GM12873 (cell line): ENCODE measurements around the gene ADAM8.

ENCODE experiments used
- TF ChIP-seq, protein P1 (sequence below): IDR thresholded peaks from 2 replicates; pipeline ENCODE4 v1.5.1; 2012; ENCODE audit warnings: low read depth, mild to moderate bottlenecking, moderate library complexity, low read length, control low read depth; ENCODE audit not compliant: insufficient read depth; ENCODE audit errors: missing control alignments

ADAM8 gene

DNA sequence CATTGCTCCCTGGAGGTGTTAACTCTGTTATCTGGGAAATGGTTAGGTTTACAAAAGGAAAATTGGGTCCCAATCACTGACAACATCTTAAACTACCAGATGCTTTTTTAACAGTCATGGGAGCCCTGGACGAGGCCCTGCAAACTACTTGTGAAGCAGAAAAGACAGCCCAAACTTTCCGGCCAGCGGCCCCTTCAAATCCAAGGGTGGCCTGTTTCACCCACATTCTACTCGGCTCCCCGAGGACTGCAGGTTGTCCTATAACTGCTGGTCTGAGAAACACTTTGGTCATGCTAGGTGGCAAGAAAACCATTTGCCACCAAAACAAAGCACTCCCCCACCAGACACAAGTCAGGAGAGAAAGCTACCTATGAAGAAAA lies 29.4 kb upstream of the ADAM8 start:
- TF ChIP-seq, protein P1, sequence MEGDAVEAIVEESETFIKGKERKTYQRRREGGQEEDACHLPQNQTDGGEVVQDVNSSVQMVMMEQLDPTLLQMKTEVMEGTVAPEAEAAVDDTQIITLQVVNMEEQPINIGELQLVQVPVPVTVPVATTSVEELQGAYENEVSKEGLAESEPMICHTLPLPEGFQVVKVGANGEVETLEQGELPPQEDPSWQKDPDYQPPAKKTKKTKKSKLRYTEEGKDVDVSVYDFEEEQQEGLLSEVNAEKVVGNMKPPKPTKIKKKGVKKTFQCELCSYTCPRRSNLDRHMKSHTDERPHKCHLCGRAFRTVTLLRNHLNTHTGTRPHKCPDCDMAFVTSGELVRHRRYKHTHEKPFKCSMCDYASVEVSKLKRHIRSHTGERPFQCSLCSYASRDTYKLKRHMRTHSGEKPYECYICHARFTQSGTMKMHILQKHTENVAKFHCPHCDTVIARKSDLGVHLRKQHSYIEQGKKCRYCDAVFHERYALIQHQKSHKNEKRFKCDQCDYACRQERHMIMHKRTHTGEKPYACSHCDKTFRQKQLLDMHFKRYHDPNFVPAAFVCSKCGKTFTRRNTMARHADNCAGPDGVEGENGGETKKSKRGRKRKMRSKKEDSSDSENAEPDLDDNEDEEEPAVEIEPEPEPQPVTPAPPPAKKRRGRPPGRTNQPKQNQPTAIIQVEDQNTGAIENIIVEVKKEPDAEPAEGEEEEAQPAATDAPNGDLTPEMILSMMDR, result no peak

DNA sequence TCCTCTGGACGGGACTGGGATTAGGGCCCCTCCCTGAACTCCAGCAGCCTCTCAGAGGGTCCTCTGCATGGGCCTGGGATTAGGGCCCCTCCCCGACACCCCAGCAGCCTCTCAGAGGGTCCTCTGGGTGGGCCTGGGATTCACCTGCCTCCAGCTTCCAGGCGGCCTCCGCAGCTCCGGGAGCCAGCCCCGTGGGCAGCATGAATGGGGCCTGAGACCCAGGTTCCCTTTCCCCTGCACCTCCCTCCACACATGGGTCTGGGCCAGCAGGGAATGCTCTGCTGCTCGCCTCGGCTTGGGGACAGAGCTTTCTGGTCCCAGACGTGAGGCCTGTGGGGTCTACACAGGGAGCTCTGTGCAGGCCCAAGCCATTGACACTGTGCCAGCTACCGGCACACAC lies 26.5 kb upstream of the ADAM8 start:
- TF ChIP-seq, protein P1, result no peak

DNA sequence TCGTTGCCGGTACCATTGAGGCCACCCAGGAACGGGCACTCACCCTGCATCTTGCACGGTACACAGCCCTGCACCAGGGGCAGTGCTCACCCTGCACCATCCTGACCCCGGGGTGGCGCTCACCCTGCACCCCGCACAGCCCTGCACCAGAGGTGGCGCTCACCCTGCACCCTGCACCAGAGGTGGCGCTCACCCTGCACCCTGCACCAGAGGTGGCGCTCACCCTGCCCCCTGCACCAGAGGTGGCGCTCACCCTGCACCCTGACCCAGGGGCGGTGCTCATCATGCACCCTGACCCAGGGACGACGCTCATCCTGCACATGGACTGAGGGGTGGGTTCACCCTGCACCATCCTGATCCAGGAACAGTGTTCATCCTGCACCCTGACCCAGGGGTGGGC lies 25.6 kb upstream of the ADAM8 start:
- TF ChIP-seq, protein P1, result no peak

DNA sequence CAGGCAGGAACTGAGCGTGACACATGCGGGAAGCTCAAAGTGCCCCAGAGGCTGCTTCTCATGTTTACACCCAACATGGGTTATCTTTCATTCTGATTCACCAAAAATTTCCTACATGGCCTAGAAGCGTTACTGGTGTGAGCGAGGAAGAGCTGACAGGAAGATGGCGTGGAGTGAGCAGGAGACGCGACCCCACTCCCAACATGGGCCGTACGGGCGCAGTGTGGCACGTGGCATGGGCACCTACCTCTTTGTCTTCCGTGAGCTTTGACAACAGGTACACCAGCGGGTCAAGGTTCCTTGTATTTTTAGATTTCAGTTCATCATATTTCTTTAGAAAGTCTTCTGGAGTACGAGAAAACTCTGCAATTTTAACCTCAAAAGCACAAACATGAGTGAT lies 23.1 kb upstream of the ADAM8 start:
- TF ChIP-seq, protein P1, result no peak

DNA sequence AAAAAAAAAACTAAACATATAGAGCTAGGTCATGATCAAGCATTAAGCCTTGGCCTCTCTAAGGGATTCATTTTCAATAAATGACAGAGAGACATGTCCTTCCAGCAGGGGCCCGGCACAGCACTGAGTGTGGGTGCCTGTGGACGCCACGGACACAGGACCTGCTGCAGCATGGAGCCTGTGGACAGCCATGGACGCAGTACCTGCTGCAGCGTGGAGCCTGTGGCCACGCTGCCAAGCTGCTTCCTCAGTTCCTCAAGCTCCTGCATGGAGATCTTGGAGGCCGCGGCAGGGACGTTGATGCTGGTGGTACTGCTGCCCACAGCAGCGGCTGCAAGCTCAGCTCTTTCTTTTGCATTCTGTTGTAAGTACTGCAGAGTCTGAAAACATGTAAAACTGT lies 22.6 kb upstream of the ADAM8 start:
- TF ChIP-seq, protein P1, result no peak

DNA sequence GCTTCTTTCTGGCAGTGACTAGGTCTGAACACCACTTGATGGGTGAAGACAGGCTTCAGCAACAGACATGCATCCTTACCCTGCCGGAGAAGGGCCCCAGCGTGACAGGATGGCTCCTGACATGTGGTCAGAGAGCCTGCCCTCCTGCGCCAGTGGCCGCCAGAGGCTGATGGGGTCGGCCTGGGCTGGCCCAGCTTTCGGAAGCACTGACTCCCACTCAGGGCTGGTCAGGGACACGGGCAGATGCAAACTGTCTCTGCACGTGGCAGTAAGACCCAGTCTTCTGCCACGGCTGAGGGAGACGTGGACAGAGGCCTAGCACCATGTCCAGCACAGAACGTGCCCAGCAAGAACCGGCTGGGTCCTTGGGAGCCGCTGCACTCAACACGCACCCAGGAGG lies 21.8 kb upstream of the ADAM8 start:
- TF ChIP-seq, protein P1, result no peak

DNA sequence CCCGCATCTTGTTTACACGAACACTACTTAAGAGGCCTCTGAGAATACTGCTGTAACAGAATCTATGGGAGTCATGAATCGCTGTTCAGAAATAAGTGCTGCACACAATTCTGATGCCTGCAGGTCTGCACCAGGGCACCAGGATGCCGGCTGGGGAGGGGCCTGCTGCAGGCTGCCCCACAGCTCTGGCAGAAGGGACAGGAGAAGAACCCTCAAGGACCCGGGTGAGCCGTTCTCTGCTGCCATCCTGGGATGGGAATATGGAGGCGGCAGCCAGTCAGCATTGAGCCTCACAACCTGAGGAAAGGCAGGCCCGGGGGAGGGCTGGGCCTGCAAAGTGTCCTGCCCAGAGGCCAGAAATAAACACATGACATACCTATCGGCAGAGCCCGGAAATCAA lies 20.8 kb upstream of the ADAM8 start:
- TF ChIP-seq, protein P1, result no peak
